ENCODE measurements around the gene ZNF844. TPM values are rescaled to one million over a fixed set of nuclear protein-coding genes. Genes with fewer than 3 reads are reported as not detected.

The ZNF844 gene
- total RNA-seq (2014; rRNA removed) (4.0 and 4.7 TPM in 2 replicates), Bru-seq, nascent RNA (percentile 61 among the genes with signal in this experiment), BruChase-seq, experiment 1, labeled RNA remaining after a 6-hour chase (percentile 68 among the genes with signal in this experiment), BruChase-seq, experiment 2, labeled RNA remaining after a 2-hour chase (percentile 68 among the genes with signal in this experiment)
- long read RNA-seq, full-length matches to known transcripts: 3 of 6 reads
- long read RNA-seq, partial matches to known transcripts: 0 of 6 reads
- long read RNA-seq, other reads (novel, unspliced or antisense): 3 of 6 reads

DNA sequence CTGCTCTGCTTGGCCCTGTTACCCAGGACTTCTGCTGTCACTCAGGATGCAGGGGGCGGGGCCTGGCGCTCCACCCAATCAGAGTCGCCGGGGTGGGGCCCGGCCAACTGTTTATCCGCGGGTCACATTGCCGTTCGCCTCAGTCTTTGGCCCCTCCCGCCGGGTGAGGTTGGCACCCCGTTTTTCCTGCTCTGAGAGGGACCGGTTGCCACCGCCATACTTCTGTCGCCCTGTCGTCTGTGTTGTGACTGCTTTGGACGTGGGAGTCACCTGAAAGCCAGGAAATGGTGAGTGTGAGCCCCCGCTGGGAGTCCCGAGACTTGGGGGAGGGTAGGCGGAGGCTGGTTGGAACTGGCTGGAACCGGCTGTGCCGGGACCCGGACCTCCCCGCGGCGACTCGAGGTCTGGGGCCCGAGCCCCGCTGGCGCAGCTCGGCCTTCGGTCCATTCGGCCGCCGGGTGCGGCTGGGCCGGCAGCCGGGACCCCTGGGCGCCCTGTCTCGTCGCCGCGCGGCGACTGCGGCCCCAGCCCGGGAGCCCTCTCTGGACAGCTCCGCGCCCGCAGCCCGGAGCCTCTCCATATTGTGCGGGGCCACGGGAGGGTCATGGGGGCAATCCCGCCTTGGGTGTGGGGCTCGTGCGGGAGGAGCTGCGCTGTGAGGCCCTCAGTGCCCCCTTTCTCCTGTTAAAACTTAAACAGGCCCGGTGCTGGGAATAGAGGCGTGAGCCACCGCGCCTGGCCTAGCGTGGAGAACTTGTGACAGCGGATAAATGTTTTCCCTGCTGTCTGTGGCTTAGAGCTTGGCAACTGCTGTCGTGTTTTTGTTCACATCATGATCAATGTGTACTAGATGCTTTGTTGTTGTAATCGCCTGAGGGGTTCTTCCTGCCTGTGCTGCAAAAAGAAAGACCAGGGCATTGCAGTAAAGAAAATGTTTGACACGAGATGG lies at the start of gene ZNF844:
Gene ZNF844 (plus strand): TSS at position 142 of the 949 bp plus-strand sequence. CDS start 143 bp downstream, at position 285.
- Histone ChIP-seq H3K9me3 (ENCODE audit: low read length) (peaks cover 16% of the 10 kb centered on the region), H3K4me2 (ENCODE audit: low read length) (peak within 1 kb of the TSS; percentile 71), H2AFZ (ENCODE audit: low read length) (peak within 1 kb of the TSS; percentile 86), H3K79me2 (ENCODE audit: low read length) (peaks cover 19% of the 10 kb centered on the region), H3K27me3 (ENCODE audit: low read length) (no peaks in the 10 kb centered on the region), H3K4me1 (ENCODE audit: insufficient read depth, low read length) (no peaks in the 10 kb centered on the region), H3K27ac (ENCODE audit: low read length) (peak within 1 kb of the TSS; percentile 10), H3K9ac (ENCODE audit: low read length) (peak within 1 kb of the TSS; percentile 72), H3F3A (ENCODE audit: low read length, unreplicated experiment) (no peaks in the 10 kb centered on the region), H3K36me3 (ENCODE audit: low read depth, low read length) (peaks cover 15% of the 10 kb centered on the region), H3K4me3 (ENCODE audit: low read length) (peak within 1 kb of the TSS; percentile 90), H3K9me2 (replicated peaks; ENCODE audit: low read length) (no peaks in the 10 kb centered on the region), H4K20me1 (ENCODE audit: low read length) (no peaks in the 10 kb centered on the region)
- ATAC-seq (peak; percentile 95), DNase-seq (peak; percentile 89)
- TF ChIP-seq EZH2phosphoT487 (IDR thresholded peaks at IDR 0.05; ENCODE audit: borderline replicate concordance, low read length): no peak
- TF ChIP-seq, protein P1, sequence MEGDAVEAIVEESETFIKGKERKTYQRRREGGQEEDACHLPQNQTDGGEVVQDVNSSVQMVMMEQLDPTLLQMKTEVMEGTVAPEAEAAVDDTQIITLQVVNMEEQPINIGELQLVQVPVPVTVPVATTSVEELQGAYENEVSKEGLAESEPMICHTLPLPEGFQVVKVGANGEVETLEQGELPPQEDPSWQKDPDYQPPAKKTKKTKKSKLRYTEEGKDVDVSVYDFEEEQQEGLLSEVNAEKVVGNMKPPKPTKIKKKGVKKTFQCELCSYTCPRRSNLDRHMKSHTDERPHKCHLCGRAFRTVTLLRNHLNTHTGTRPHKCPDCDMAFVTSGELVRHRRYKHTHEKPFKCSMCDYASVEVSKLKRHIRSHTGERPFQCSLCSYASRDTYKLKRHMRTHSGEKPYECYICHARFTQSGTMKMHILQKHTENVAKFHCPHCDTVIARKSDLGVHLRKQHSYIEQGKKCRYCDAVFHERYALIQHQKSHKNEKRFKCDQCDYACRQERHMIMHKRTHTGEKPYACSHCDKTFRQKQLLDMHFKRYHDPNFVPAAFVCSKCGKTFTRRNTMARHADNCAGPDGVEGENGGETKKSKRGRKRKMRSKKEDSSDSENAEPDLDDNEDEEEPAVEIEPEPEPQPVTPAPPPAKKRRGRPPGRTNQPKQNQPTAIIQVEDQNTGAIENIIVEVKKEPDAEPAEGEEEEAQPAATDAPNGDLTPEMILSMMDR (conservative IDR thresholded peaks at IDR 0.05; ENCODE audit: low read depth, low read length): no peak
- no peak for TF ChIP-seq EZH2 (IDR thresholded peaks at IDR 0.05; ENCODE audit: low read length, unreplicated experiment)
- CTCF ChIA-PET: no interaction called here
- intact Hi-C loops (cut with micrococcal nuclease): no loop called here
- BruUV-seq (replicated peaks): TSS peak; percentile 61
- POLR2A ChIA-PET (ENCODE audit: unreplicated experiment): no interaction called here

DNA sequence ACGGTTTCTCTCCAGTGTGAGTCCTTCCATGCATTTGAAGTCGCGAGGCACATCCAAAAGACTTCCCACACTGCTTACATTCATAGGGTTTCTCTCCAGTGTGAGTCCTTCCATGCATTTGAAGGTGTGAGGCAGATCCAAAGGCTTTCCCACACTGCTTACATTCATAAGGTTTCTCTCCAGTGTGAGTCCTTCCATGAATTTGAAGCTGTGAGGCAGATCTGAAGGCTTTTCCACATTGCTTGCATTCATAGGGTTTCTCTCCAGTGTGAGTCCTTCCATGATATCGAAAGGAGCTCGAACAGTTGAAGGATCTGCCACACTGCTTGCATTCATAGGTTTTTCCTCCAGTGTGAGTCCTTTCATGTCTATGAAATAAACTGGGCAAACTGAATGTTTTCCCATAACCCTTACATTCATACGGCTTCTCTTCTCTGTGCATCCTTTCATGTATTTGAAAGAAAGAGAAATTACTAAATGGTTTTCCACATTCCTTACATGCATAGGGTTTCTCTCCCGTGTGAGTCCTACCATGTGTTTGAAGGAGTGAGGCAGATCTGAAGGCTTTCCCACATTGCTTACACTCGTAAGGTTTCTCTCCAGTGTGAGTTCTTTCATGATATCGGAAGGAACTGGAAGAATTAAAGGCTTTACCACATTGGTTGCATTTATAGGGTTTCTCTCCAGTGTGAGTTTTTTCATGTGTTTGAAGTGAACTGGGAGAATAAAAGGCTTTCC lies 49.3 kb upstream of the ZNF844 start:
- ChIA-PET CTCF (no interaction called here), POLR2A (ENCODE audit: unreplicated experiment) (no interaction called here)
- Histone ChIP-seq H3K4me1 (ENCODE audit: insufficient read depth, low read length) (no peaks in the 10 kb centered on the region), H3F3A (ENCODE audit: low read length, unreplicated experiment) (no peaks in the 10 kb centered on the region), H3K4me2 (ENCODE audit: low read length) (no peak overlapping the region), H2AFZ (ENCODE audit: low read length) (no peak overlapping the region), H3K27me3 (ENCODE audit: low read length) (no peaks in the 10 kb centered on the region), H3K36me3 (ENCODE audit: low read depth, low read length) (peaks cover 84% of the 10 kb centered on the region), H3K4me3 (ENCODE audit: low read length) (no peak overlapping the region; the same call in 1 of the 2 replicates), H3K79me2 (ENCODE audit: low read length) (no peaks in the 10 kb centered on the region), H3K9me3 (ENCODE audit: low read length) (peaks cover 63% of the 10 kb centered on the region), H3K27ac (ENCODE audit: low read length) (no peak overlapping the region), H3K9ac (ENCODE audit: low read length) (no peak overlapping the region), H4K20me1 (ENCODE audit: low read length) (no peaks in the 10 kb centered on the region), H3K9me2 (replicated peaks; ENCODE audit: low read length) (no peaks in the 10 kb centered on the region)
- no peak for DNase-seq
- no peak for ATAC-seq
- intact Hi-C loops (cut with micrococcal nuclease): no loop called here
- TF ChIP-seq EZH2 (IDR thresholded peaks at IDR 0.05; ENCODE audit: low read length, unreplicated experiment) (no peak), EZH2phosphoT487 (IDR thresholded peaks at IDR 0.05; ENCODE audit: borderline replicate concordance, low read length) (no peak)
- TF ChIP-seq, protein P1 (conservative IDR thresholded peaks at IDR 0.05; ENCODE audit: low read depth, low read length): no peak
- BruUV-seq (replicated peaks): TSS peak; percentile 24

Measured in PC-3 (cell line).